HG03139 (cell line): ENCODE measurements around the gene APBA2.

Experiments used
- ATAC-seq: cut with Tn5 transposase; IDR thresholded peaks from one replicate; pipeline ENCODE4 v1.9.1; 2021; ENCODE audit not compliant: unreplicated experiment

APBA2 gene

DNA sequence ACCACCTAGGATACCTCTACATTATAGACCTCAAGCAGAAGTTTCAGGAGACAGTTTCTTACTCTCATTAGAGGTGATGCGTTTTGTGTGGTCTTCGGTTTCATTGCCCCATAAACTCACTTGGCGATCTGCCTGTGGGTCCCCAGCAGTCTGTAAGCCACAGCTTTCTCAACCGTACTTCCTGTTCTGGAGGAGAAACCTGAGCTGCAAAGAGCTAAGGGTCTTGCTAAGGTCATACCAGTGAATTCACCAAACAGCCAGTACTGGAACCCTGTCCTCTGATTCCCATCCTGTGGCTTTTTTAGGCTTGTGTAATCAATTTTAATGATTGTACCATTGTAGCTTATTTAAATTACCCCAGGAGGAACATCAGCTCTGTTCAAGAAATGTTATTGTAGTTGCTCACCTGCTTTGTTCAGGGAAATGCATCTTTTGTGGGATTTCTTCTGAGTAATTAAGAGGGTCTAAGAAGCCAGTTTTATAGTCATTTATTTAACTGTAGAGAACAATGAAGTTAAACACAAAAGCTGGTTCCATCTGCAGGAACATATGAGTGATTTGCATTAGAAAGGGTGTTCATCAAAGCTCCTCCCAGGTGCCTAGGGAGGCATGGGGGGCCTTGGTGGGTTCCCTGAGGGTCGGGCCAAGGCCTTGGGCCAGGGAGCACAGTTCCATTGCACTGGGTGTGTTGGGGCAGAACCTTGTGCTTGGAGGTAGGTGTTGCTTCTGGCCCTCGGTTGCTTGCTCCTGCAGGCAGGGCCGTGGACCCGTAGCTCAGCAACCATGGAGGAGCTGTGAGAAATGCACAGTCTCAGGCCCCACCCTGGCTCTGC, 69.6 kb downstream of the APBA2 start:
- no peak for ATAC-seq

DNA sequence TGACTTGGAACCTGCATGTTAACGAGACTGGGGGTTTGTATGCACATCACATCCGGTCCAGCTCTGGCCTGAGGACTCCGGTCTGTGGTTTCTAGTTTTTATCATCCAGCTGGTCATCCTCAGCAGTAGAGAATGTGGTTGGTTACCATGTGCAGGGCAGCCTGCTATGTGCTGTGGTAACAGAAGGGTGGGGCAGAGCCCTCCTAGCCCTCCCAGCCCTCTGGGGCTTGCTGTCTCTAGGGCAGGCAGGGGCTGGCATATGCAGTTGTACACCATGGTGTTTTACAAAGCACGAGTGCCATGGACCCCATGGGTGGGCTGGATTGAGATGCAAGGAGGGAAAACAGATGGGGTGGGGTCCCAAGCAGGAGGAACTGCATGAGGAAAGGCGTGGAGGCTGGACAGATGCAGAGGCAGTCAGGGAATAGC, 70.2 kb downstream of the APBA2 start:
- ATAC-seq = no peak

DNA sequence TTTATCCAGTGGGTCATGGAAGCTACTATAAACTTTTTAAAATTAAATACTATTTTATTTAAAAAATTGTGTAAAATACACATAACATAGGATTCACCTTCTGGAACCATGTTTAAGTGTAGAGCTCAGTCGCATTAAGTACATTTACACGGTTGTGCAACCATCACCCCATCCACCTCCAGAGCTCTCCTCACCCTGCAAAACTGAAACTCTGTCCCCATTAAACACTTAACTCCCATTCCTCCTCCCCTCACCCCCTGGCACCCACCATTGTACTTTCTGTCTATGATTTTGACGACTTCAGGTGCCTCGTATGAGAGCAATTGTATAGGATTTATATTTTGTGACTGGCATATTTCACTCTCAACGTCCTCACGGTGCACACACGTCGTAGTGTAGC, 70.7 kb downstream of the APBA2 start:
- no peak for ATAC-seq

DNA sequence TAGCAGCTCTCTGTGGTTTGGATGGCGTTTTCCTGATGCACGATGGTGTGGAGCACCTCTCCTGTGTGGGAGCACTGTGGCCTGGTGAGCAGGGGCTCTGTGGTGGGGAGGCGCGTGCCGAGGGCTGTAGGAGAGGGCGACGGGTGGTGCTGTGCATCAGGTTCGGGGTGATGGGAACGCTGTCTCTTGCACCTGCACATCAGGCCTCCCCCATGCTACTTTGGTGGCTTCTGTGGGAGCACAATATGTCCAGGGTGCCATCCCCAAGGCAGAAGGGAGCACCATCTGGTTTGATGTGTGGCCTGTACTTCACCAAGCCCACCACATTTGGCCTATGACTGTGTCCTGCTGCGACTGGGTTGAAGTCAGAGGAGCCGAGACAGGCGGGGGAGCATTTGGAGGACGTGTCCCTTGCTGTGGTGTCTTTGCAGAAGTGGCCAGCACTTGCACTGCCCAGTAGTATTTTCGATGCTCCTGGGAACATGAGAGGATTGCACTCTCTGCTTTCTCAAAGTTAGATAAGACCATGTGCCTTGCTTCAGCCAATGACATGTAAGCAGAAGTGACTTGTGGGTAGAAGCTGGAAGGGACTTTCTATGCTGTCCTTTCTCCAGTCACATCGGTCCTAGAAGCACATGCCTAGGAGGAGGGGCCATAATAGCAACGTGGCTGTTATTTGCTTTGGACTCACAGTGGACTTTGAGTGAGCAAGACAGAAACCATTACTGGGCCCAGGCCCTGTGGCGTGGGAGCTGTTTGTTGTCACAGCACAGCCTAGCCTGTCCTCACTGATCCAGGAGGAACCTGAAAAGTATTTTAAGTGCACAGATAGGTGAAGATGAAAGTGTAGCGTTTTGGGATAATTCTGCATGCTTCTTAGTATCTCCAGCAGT, 72.1 kb downstream of the APBA2 start:
- ATAC-seq = no peak

DNA sequence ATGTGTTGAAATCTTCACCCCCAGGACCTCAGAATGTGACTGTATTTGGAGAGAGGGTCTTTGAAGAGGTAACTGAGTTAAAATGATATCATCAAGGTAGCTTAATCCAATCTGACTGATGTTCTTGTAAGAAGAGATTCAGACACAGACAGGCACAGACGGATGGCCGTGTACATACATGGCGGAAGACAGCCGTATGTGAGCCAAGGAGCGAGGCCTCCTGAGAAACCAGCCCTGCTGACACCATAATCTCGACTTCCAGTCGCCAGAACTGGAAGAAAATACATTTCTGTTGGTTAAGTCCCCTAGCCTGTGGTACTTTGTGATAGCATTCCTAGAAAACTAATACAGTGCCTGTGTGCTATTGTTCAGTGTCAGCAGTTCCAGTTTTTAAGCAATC, 73.6 kb downstream of the APBA2 start:
- ATAC-seq = no peak

DNA sequence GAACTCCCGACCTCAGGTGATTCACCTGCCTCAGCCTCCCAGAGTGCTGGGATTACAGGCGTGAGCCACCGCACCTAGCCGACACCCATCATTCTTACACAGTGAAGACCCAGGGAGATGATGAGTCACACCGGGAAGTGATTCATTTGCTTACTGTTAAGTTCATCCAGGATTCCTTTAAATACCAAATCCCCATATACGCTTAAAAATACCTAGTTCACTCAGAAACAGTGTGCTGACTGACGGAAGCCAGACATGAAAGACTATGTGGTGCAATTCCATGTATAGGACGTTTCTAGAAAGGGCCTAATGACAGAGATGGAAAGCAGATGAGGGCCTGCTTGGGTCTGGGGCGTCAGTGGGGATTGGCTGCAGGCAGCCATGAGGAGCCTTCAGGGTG, 75.2 kb downstream of the APBA2 start:
- no peak for ATAC-seq

DNA sequence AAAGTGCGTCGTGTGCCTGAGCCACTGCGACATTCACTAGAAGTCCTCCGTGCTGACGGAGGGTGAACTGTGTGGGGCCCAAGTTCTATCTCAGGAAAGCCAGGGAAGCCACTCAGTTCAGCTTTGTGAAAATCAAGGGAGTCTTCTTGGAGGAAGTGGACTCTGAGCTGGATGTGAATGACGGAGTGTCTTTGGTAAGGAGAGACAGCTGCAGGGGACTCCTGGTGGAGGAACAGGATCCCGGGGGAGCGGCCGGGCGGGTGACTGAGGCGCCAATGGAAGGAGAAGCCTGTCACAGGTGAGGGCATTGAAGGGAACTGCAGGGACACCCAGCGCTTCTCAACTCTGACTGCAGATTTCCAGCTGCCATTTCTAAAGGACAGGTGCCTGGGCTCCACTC, 75.6 kb downstream of the APBA2 start:
- ATAC-seq = no peak

DNA sequence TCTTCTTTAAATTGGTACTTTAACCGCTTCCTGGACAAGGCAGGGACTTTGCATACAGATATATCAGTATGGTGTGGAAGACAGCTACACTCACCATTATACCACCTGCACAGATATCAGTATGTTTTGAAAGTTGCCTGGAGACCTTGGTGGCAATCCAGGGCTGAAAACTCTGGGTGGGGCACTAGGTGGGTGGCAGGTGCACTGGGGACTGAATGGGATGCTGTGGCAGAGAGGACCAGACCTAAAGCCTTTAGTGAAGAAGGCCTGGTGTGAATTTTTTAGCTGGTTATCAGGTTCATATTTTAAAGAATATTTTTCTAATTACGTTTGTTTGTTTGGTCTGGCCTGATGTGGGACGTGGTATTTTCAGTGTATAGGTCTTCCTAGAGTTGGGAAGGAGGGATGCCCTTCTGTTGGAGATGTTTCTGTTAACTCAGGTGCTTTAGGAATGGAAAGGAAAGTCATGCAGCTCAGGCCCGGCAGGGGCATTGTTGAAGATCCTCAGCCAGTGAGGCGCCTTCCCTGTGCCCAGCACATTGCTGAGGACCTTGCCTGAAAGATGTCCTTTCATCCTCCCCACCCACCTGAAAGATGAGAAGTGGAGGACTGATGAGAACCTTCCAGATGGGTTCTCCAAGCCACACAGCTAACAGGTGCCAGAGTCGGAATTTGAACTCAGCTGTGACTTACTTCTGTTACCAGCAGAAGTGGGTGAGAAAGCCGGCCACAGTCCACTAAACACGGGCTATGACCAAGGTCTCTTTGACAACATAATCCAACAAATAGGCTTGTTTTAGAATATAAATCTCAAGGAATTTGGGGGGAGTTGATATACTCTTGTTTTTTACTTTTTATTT, 77.3 kb downstream of the APBA2 start:
- no peak for ATAC-seq

DNA sequence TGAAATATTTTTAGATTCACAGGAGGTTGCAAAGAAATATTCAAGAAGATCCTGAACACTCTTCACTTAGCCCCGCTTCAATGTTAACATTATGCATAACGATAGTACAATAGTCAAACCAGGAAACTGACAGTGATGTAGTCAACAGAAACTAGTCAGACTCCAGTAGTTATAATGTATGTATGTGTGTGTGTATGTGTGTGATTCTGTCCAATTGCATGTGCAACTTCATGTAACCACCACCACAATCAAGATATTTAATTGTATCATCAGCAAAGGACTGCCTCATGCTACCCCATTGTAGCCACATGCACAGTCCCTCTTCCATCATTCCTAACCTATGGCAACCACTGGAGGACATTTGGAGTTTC, 77.9 kb downstream of the APBA2 start:
- no peak for ATAC-seq

DNA sequence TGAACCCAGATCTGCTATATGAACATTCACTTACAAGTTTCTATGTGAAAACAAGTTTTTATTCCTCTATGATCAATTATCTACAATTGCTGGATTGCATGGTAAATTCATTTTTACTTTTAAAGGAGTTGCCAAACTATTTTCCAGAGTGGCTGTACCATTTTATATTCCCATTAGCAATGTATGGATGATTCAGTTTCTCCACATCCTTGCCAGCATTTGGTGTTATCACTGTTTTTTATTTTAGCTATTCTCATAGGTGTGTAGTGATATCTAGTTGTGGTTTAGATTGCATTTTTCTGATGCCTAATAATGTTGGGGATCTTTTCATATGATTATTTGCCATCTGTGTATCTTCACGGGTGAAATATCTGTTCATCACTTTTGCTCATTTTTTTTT, 78.3 kb downstream of the APBA2 start:
- no peak for ATAC-seq

DNA sequence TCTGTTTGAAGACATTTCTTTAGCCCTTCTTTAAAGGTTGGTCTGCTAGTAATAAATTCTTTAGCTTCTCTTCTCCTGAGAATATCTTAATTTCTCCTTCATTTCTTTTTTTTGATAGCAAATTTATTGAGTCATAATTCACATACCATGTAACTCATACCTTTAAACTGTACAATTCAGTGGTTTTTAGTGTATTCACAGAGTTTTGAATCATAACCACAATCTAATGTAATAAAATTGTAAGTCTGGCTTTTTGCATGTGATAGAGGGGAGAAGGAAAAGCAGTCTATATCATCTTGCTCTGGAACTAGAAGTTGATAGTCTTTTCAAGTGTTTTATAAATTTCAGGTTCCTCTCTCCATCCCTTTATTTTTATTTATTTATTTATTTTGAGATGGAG, 81.3 kb downstream of the APBA2 start:
- no peak for ATAC-seq

DNA sequence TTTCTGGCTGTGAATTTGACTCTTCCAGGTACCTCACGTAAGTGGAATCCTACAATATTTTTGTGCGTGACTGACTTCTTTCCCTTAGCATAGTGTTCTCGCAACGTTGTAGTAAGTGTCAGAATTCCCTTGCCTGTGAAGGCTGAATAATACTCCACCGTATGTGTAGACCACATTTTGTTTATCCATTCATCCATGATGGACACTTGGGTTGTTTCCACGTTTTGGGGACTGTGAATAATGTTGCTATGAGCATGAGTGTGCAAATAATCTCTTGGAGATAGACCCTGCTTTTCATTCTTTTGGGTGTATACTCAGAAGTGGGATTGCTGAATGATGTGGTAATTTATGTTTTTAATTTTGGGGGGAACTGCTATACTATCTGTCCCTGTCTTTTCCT, 82.2 kb downstream of the APBA2 start:
- ATAC-seq = no peak

DNA sequence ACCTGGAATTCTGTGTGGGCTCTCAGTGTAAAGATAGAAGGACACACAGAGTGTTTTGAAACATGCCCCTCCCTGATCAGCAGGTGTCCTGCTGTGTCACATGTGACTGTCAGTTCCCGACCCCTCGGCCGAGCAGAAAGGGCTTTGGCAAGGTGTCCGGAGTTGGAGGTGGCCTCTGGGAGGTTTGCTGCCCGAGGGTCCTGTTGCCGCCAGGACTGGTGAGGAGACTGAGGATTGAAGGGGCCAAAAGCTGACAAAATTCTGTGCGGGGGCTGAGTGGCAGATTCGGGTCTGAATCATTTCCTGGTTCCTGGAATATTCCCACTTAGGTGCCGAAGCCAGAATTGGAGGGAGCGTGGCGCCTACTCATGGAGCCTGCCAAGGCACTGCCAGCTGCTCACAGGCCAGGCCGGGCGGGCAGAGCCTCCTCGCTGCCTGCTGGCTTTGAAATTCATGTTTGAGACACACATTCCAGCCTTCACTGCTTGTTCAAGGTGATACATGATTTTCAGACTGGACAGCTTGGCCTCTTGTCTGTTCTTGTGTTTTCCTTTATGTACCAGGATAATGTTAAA, 83.8 kb downstream of the APBA2 start:
- ATAC-seq = no peak

DNA sequence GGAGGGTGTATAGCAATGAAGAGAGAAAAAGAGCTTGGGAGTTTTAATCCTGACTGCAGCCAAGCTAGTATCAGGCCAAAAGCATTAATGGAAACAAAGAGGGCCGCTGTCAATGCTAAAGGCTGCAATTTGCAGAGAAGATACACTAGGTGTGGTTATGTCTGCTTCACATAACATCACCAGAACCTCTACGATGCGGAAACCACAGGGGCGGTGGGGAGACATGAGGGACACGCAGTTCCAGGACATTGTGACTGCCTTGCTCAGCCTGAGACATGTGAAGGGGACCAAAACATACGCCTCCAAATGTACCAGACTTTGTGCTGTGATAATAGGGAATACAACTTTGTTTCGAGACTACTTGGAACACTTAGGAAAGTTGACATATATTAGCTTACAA, 88.4 kb downstream of the APBA2 start:
- no peak for ATAC-seq

DNA sequence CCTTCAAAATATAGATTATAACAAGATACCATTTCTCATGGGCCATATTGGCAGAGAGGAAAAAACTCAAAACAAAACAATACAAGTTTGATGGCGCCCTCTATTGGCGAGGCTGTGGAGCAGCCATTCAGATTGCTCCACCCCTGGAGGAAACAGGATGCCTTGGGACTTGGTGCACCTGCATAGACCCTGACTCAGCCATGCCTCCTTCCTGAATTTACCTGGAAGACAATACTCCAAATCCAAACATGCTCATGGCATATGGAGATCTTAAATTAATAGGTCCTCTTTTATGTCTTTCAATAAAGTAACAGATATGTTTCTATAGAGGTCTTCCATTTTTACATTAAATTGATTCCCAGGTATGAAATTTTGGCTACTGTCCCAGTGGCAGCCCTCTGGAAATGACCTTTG, 90.0 kb downstream of the APBA2 start:
- ATAC-seq = no peak

DNA sequence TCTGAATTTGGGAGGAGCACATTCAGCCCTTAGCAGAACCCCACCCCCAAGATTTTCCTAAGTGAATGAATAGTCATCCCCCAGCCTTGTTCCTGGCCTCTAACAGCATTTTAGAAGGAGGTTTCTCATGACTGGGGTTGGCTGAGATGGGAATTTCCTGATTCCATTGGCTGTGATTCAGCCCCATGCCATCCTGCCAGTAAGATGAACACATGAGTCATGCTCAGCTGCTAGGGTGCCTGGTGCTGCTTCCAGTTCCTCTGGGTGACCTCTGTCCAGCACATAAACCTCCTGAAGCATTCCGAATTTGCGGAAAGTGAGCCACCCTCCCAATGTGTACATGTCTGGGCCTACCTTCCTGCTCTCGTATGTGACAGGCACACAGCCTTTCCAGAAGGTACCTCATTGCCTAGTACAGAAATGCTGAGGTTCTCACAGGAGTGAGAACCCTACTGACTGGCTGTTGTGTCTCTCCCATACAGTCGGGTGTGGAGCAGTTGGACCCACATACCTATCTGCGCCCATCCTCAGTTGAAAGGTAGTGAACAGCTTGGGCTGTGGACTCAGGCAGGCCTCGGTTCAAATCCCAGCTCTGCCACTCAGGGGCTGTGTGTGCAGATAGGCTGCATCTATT, 91.7 kb downstream of the APBA2 start:
- ATAC-seq = no peak

DNA sequence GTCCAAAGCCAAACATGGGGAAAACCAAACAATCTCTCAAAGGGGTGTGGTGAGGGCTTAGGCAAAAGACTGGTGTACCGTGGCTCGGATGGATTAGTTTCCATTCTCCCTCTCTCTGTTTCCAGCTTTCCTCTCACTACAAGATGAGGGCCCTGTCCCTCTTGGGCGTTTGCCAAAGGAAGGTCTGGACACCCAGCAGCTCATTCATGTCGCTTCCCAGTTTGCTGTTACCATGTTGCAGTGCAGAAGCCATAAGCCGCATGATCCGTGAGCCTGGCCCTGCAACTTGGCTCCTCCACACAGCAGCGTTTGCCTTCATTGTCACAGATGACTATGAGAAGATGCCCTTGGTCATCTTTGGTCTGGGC, 92.2 kb downstream of the APBA2 start:
- no peak for ATAC-seq

DNA sequence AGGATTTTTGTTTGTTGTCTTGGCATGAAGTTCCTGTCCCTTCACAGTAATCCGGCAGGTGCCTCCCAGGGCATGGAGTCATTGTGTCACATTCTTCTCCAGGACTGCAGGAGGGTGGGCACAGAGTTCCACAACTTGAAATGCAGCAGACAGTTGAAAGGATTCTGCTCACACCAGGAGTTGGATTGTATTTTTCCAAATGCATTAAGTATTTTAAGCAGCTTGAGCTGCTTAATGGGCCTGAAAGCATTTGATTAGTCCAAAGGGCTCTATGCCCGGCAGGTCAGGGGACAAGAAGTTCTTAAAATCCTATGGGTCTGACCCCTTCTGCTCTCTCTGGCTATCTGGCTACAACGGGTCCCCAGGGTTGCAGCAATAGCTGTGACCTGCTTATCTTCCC, 92.9 kb downstream of the APBA2 start:
- ATAC-seq = no peak

DNA sequence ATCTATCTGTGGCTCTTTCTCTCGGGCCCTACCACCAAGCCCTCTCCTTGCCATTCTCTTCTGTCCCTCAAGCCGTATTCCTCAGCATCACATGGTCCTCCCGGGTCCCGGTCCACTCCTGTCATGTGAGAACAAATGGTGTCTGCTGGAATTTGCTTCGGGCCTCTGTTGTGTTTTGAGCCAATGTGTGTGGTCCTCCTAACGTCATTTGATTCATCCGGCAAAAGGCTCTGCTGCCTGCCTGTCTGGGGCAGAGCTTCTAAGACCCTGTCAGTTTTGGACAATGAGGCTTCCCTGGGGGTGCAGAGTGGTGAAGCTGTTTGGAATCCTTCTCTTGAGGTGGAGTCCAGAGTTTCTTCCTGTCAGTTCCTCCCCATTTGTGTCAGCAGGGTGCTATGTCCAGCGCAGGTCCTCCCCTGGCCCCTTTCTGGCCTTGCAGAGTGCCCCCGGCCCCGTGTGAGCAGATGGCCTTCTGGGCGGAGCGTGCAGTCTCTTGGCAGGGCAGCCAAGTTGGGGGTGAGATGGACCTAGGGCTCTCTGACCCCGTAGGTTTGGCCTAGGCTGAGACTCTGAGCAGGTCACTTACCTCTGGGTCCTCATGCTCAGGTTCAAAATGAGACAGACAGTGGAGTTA, 93.6 kb downstream of the APBA2 start:
- no peak for ATAC-seq

DNA sequence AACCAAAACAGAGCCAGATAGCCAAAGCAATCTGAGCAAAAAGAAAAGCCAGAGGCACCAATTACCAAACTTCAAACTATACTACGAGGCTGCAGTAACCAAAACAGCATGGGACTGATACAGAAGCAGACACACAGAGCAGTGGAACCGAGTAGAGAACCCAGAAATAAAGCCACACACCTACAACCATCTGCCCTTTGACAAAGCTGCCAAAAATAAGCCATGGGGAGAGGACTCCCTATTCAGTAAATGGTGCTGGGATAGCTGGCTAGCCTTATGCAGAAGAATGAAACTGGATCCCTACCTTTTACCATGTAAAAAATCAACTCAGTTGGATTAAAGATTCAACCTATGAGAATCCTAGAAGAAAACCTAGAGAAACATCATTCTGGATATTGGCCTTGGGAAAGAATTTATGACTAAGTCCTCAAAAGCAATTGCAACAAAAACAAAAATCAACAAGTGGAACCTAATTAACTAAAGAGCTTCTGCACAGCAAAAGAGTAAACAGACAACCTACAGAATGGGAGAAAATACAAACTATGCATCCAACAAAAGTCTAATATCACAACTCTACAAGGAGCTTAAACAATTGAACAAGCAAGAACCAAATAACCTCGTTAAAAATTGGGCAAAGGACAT, 95.1 kb downstream of the APBA2 start:
- no peak for ATAC-seq
